HG02943 (cell line): ENCODE data around the gene KANK4.
"Not testable (repeated sequence)": the region's sequence is repeated elsewhere in the genome, so short reads cannot be mapped to it uniquely, and the experiment has no call there.

Experiments
- ATAC-seq: cut with Tn5 transposase; IDR thresholded peaks from one replicate; pipeline ENCODE4 v1.9.1; 2021; ENCODE audit warnings: mild to moderate bottlenecking, low read depth, moderate library complexity; ENCODE audit not compliant: unreplicated experiment

KANK4 gene

GRCh38 chr1:62241371-62242131 is 77.7 kb downstream of the KANK4 start:
- no peak for ATAC-seq

GRCh38 chr1:62240651-62241370 is 78.4 kb downstream of the KANK4 start:
- no peak for ATAC-seq

GRCh38 chr1:62239652-62240403 is 79.4 kb downstream of the KANK4 start:
- not testable (repeated sequence) for ATAC-seq

GRCh38 chr1:62238507-62238906 is 80.7 kb downstream of the KANK4 start:
- no peak for ATAC-seq

- no peak for ATAC-seq
These were observed 81.3 kb downstream of the KANK4 start for GRCh38 chr1:62237950-62238374.

GRCh38 chr1:62237361-62237760 is 81.9 kb downstream of the KANK4 start:
- ATAC-seq: no peak

GRCh38 chr1:62235576-62235975 is 83.7 kb downstream of the KANK4 start:
- no peak for ATAC-seq

GRCh38 chr1:62234688-62235087 is 84.5 kb downstream of the KANK4 start:
- ATAC-seq: no peak

- ATAC-seq: no peak
These were observed 85.2 kb downstream of the KANK4 start for GRCh38 chr1:62233926-62234450.

- no peak for ATAC-seq
These were observed 86.4 kb downstream of the KANK4 start for GRCh38 chr1:62232871-62233278.

GRCh38 chr1:62230718-62231117 is 88.5 kb downstream of the KANK4 start:
- ATAC-seq: no peak

GRCh38 chr1:62229932-62230331 is 89.3 kb downstream of the KANK4 start:
- ATAC-seq: no peak

GRCh38 chr1:62229468-62229867 is 89.8 kb downstream of the KANK4 start:
- no peak for ATAC-seq

GRCh38 chr1:62228883-62229187 is 90.4 kb downstream of the KANK4 start:
- no peak for ATAC-seq

GRCh38 chr1:62228136-62228882 is 90.9 kb downstream of the KANK4 start:
- no peak for ATAC-seq

- ATAC-seq: no peak
These were observed 91.7 kb downstream of the KANK4 start for GRCh38 chr1:62227496-62227895.

- ATAC-seq: no peak
These were observed 95.1 kb downstream of the KANK4 start for GRCh38 chr1:62224182-62224581.

- ATAC-seq: no peak
These were observed 96.9 kb downstream of the KANK4 start for GRCh38 chr1:62222321-62222720.

GRCh38 chr1:62221171-62221570 is 98.1 kb downstream of the KANK4 start:
- ATAC-seq: no peak

GRCh38 chr1:62220456-62220855 is 98.8 kb downstream of the KANK4 start:
- not testable (repeated sequence) for ATAC-seq
